Stomach (tissue), 4 donors: ENCODE results near the gene CDH23.

Source experiments
- CTCF ChIP-seq, 7 experiments: fragments of 450-650 bp in 4 of 7; fragments of 200-600 bp in 3 of 7; sonication (generic) in 3 of 7; IDR thresholded peaks; one replicate each; pipeline ENCODE4 v1.5.1; 2016 to 2019; ENCODE audit warnings: antibody characterized with exemption in 7 of 7, control low read depth in 2 of 7, mild to moderate bottlenecking in 1 of 7
- EP300 ChIP-seq: sonication (generic); formaldehyde crosslinking; IDR thresholded peaks from one replicate; pipeline ENCODE4 v1.6.1; 2017; ENCODE audit warnings: antibody characterized with exemption
- POLR2A ChIP-seq, 4 donors: fragments of 450-650 bp; IDR thresholded peaks; one replicate each; pipeline ENCODE4 v1.6.1; 2016; ENCODE audit warnings: antibody characterized with exemption in 4 of 4, control low read depth in 2 of 4, mild to moderate bottlenecking in 1 of 4, moderate library complexity in 1 of 4

GRCh38 chr10:71729161-71729636 lies 332.5 kb downstream of the CDH23 start:
- no peak for TF ChIP-seq CTCF (IDR thresholded peaks at IDR 0.05)
- no peak for TF ChIP-seq POLR2A (IDR thresholded peaks at IDR 0.05)
- no peak for TF ChIP-seq EP300
